ENCODE measurements around the gene ERBB2.

DNA sequence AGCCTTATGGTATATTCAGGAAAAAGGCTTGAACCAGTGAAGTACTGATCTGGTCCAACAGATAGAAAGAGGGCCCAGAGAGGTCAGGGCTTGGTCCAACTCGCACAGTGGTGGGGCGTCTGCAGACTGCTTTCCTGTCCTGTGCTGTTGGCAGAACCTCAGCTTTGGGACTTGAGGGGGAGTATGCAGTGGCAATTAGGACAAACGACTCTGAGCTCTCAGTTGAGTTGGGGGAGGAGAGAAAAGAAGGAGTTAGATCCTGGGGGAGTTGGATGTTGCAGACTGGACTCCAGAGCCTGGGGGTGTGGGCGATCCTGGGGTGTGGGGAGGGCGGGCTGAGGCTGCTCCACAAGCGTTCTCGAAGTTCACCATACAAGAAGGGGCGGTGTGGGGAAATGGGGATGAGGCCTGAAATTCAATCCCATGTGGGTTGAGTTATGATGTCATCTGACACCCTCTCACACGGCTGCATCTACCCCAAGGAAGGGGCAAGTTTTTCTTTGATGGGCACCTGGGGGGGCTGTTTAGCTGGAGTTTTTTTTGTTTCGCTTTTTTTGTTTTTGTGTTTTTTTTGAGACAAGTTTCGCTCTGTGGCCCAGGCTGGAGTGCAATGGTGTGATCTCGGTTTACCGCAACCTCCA lies 52.5 kb downstream of the ERBB2 start:
- TF ChIP-seq POLR2A (IDR thresholded peaks at IDR 0.05), result no peak
- TF ChIP-seq, protein P1, sequence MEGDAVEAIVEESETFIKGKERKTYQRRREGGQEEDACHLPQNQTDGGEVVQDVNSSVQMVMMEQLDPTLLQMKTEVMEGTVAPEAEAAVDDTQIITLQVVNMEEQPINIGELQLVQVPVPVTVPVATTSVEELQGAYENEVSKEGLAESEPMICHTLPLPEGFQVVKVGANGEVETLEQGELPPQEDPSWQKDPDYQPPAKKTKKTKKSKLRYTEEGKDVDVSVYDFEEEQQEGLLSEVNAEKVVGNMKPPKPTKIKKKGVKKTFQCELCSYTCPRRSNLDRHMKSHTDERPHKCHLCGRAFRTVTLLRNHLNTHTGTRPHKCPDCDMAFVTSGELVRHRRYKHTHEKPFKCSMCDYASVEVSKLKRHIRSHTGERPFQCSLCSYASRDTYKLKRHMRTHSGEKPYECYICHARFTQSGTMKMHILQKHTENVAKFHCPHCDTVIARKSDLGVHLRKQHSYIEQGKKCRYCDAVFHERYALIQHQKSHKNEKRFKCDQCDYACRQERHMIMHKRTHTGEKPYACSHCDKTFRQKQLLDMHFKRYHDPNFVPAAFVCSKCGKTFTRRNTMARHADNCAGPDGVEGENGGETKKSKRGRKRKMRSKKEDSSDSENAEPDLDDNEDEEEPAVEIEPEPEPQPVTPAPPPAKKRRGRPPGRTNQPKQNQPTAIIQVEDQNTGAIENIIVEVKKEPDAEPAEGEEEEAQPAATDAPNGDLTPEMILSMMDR (IDR thresholded peaks at IDR 0.05), result no peak
- no peak for TF ChIP-seq POLR2AphosphoS5 (IDR thresholded peaks at IDR 0.05)
